Ishikawa (cell line): ENCODE results near the gene ZNF225.
A peak's percentile ranks its signal among the peaks of the same experiment; 100 is the strongest.

Experiments used
- CEBPB ChIP-seq: IDR thresholded peaks from 2 replicates; pipeline ENCODE4 v1.6.1; 2012
- EGR1 ChIP-seq: IDR thresholded peaks from 2 replicates; pipeline ENCODE4 v1.6.1; 2012
- EP300 ChIP-seq: IDR thresholded peaks from 2 replicates; pipeline ENCODE4 v1.6.1; 2012; ENCODE audit warnings: borderline replicate concordance
- FOXM1 ChIP-seq: IDR thresholded peaks from 2 replicates; pipeline ENCODE4 v1.6.1; 2012; ENCODE audit warnings: low read depth, borderline replicate concordance
- NFIC ChIP-seq: IDR thresholded peaks from 2 replicates; pipeline ENCODE4 v1.6.1; 2012
- RAD21 ChIP-seq: IDR thresholded peaks from 2 replicates; pipeline ENCODE4 v1.6.1; 2012; ENCODE audit warnings: low read depth
- REST ChIP-seq: IDR thresholded peaks from 2 replicates; pipeline ENCODE4 v1.6.1; 2012; ENCODE audit warnings: low read depth, mild to moderate bottlenecking
- TAF1 ChIP-seq: IDR thresholded peaks from 2 replicates; pipeline ENCODE4 v1.6.1; 2012; ENCODE audit warnings: low read depth, mild to moderate bottlenecking
- TCF12 ChIP-seq: IDR thresholded peaks from 2 replicates; pipeline ENCODE4 v1.6.1; 2012; ENCODE audit warnings: low read depth
- TEAD4 ChIP-seq: IDR thresholded peaks from 2 replicates; pipeline ENCODE4 v1.6.1; 2012
- YY1 ChIP-seq: IDR thresholded peaks from 2 replicates; pipeline ENCODE4 v1.6.1; 2012; ENCODE audit warnings: low read depth
- TF ChIP-seq, protein P1 (sequence below): IDR thresholded peaks from 2 replicates; pipeline ENCODE4 v1.6.1; 2012
- TF ChIP-seq, protein P2 (sequence below): IDR thresholded peaks from 2 replicates; pipeline ENCODE4 v1.6.1; 2012

DNA sequence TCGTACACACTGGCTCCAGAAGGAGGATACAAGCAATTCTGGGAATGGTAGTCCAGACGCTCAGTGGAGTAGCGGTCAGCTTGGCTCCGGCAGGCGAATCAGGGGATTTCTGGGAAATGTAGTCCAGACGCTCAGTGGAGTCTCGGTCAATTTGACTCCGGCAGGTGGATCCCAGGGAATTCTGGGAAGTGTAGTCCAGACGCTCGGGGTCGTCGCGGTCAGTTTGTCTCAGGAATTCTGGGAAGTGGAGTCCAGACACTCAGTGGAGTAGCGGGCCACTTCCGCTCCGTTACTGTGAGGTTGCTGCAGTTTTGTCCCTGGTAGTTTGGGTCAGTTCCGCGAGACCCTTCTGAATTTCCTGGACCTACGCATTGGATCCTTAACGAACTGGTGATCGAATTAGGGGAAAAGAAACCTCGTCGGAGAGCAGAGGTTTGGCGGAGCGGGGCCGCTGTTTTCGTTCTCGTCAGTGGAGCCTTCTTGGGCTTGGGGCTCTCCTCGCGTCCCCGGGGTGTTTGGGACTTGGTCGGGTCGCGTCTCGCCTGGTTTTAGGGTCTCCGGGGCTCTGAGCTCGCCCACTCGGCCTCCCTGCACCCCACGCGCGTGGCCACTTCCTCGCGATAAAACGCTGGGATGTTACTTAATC, at the start of gene ZNF225:
- TF ChIP-seq, protein P1, sequence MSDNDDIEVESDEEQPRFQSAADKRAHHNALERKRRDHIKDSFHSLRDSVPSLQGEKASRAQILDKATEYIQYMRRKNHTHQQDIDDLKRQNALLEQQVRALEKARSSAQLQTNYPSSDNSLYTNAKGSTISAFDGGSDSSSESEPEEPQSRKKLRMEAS, result no peak
- TF ChIP-seq CEBPB (no peak), EP300 (no peak), FOXM1 (no peak; the same call in 1 of the 2 replicates), NFIC (peak; percentile 64), TEAD4 (no peak), TCF12 (peak; percentile 69), YY1 (peak; percentile 47; the same call in 1 of the 2 replicates), REST (no peak), TAF1 (no peak), RAD21 (no peak), EGR1 (no peak)
- TF ChIP-seq, protein P2, sequence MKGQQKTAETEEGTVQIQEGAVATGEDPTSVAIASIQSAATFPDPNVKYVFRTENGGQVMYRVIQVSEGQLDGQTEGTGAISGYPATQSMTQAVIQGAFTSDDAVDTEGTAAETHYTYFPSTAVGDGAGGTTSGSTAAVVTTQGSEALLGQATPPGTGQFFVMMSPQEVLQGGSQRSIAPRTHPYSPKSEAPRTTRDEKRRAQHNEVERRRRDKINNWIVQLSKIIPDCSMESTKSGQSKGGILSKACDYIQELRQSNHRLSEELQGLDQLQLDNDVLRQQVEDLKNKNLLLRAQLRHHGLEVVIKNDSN, result peak; percentile 47
